ENCODE measurements around the gene FAM156B.
"Not testable (repeated sequence)": the region's sequence is repeated elsewhere in the genome, so short reads cannot be mapped to it uniquely, and the experiment has no call there.

Gene FAM156B

DNA sequence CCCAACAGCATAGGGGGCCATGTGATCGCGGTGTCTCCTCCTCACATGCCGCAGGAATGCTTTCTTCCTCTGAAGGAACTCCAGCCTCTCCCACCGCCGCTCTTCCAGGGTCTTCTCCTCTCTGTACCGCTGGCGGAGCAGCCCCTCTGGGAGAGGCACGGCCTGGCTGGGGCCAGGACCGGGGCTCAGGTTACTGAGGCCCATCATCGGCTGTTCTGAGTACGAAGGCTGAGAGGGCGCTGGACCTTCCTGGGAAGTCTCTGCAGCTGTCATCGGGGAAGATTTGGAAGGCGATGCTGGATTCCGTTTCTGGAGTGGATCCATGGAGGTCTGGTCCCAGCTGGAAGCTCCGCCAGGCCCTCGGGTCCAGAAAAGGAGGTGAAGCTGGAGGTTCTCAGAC lies 51.1 kb downstream of the FAM156B start:
- not testable (repeated sequence) for H3K36me3 ChIP-seq (ENCODE audit: control insufficient read depth in 5 of 5, insufficient read depth in 5 of 5, low read length in 5 of 5); H3K9me3 ChIP-seq (ENCODE audit: control insufficient read depth in 5 of 5, low read length in 5 of 5); H3K9ac ChIP-seq (ENCODE audit: low read length in 5 of 5); H3K4me3 ChIP-seq (ENCODE audit: low read depth in 1 of 5, low read length in 5 of 5); H3K27me3 ChIP-seq (ENCODE audit: control insufficient read depth in 5 of 5, insufficient read depth in 4 of 5, low read length in 5 of 5); H3K27ac ChIP-seq (ENCODE audit: low read depth, low read length); H3K4me1 ChIP-seq (ENCODE audit: control insufficient read depth in 5 of 5, insufficient read depth in 5 of 5, low read length in 5 of 5)

GRCh38 chrX:52949325-52949724 lies 52.2 kb downstream of the FAM156B start:
- H3K9me3 ChIP-seq (ENCODE audit: control insufficient read depth in 5 of 5, low read length in 5 of 5); H3K4me1 ChIP-seq (ENCODE audit: control insufficient read depth in 5 of 5, insufficient read depth in 5 of 5, low read length in 5 of 5); H3K9ac ChIP-seq (ENCODE audit: low read length in 5 of 5); H3K27ac ChIP-seq (ENCODE audit: low read depth, low read length); H3K4me3 ChIP-seq (ENCODE audit: low read depth in 1 of 5, low read length in 5 of 5); H3K36me3 ChIP-seq (ENCODE audit: control insufficient read depth in 5 of 5, insufficient read depth in 5 of 5, low read length in 5 of 5); H3K27me3 ChIP-seq (ENCODE audit: control insufficient read depth in 5 of 5, insufficient read depth in 4 of 5, low read length in 5 of 5): not testable (repeated sequence)

DNA sequence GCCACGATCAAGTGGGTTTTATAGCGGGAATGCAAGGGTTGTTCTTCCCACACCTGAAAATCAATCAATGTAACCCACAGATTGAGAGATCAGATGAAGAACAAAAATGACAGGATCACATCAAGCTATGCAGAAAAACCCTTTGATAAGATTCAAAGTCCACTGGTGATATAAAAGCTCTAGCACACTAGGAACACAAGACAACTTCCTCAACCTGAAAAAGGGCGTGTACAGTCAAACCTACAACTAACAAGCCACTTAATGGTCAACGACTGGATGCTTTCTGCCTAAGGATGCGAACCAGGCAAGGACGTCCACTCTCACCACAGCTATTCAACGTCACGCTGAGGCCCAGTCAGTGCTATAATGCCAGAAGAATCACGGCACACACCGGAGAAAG lies 52.8 kb downstream of the FAM156B start:
- H3K4me1 ChIP-seq (ENCODE audit: control insufficient read depth in 5 of 5, insufficient read depth in 5 of 5, low read length in 5 of 5); H3K36me3 ChIP-seq (ENCODE audit: control insufficient read depth in 5 of 5, insufficient read depth in 5 of 5, low read length in 5 of 5); H3K27ac ChIP-seq (ENCODE audit: low read depth, low read length); H3K27me3 ChIP-seq (ENCODE audit: control insufficient read depth in 5 of 5, insufficient read depth in 4 of 5, low read length in 5 of 5); H3K9me3 ChIP-seq (ENCODE audit: control insufficient read depth in 5 of 5, low read length in 5 of 5); H3K9ac ChIP-seq (ENCODE audit: low read length in 5 of 5); H3K4me3 ChIP-seq (ENCODE audit: low read depth in 1 of 5, low read length in 5 of 5): not testable (repeated sequence)
